Nephron (organoid): Measurements from ENCODE around the gene HSPB7.
"Not testable (repeated sequence)": the region's sequence is repeated elsewhere in the genome, so short reads cannot be mapped to it uniquely, and the experiment has no call there.

Experiments used
- H3K27ac Mint-ChIP-seq, 3 experiments: 2 replicates each; pipeline ENCODE4 v1.8.0; 2020; ENCODE audit warnings: mixed read lengths in 3 of 3, mild to moderate bottlenecking in 2 of 3, moderate library complexity in 1 of 3
- H3K27me3 Mint-ChIP-seq: 2 replicates; pipeline ENCODE4 v1.8.0; 2021; ENCODE audit warnings: low read depth, mild to moderate bottlenecking, moderate library complexity, mixed read lengths
- H3K36me3 Mint-ChIP-seq: 2 replicates; pipeline ENCODE4 v1.8.0; 2020; ENCODE audit warnings: low read depth, mixed read lengths
- H3K4me1 Mint-ChIP-seq: 2 replicates; pipeline ENCODE4 v1.8.0; 2020; ENCODE audit warnings: mixed read lengths
- H3K4me3 Mint-ChIP-seq, 3 experiments: 2 replicates each; pipeline ENCODE4 v1.8.0; 2020; ENCODE audit warnings: mild to moderate bottlenecking in 3 of 3, mixed read lengths in 3 of 3, moderate library complexity in 2 of 3
- H3K9me3 Mint-ChIP-seq: 2 replicates; pipeline ENCODE4 v1.8.0; 2020; ENCODE audit warnings: mixed read lengths
- CTCF ChIP-seq, 3 experiments: fragments of 200-600 bp; sonication (generic); IDR thresholded peaks; one replicate each; pipeline ENCODE4 v1.5.0; 2021; ENCODE audit warnings: antibody characterized with exemption in 3 of 3; ENCODE audit not compliant: unreplicated experiment in 3 of 3

HSPB7 gene

DNA sequence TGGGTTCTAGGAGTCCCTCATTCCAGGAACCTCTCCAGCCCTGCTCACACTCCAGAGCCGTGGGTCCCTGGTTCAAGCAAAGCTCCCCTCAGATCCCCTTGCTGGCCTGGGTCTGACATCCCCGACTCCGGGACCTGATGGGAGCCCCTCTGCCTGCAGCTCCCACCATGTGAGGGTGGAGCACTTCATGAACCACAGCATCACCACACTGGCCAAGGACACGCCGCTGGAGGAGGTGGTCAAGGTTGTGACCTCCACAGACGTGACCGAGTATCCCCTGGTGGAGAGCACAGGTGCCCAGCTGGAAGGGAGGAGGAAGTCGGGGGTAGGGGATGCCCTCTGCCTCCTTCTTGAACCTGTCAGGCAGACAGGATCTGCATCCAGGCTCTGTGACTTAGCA lies 13.7 kb upstream of the HSPB7 start:
- Mint-ChIP-seq H3K9me3 (no peaks in the 10 kb centered on the region), H3K27ac (no peak overlapping the region), H3K27me3 (peaks cover 26% of the 10 kb centered on the region), H3K4me1 (peaks cover 4% of the 10 kb centered on the region), H3K4me3 (no peak overlapping the region), H3K36me3 (no peaks in the 10 kb centered on the region)
- TF ChIP-seq CTCF (IDR thresholded peaks at IDR 0.05; ENCODE audit: unreplicated experiment in 3 of 3) = no peak

DNA sequence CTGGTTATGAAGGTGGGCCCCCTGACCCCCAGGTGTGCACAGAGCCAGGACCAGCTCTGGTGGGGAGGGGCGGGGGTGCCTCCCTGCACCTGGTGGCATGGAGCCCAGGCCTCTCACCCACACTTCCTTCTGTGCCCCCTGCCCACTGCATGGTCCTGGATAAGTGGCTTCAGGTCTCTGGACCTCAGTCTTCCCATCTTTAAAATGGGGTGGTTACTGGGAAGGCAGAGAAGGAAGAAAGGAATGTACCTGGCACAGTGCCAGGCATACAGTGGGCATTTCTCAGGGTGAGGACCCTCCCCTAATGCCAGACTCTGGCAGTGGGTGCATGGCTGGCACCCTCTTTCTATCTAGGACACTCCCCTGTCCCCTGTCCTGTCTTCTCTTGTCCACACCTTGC lies 11.4 kb upstream of the HSPB7 start:
- no peaks in the 10 kb centered on the region for H3K36me3 Mint-ChIP-seq
- no peaks in the 10 kb centered on the region for H3K9me3 Mint-ChIP-seq
- H3K27ac Mint-ChIP-seq = no peak overlapping the region
- TF ChIP-seq CTCF (IDR thresholded peaks at IDR 0.05; ENCODE audit: unreplicated experiment in 3 of 3) = no peak
- H3K4me1 Mint-ChIP-seq = peaks cover 4% of the 10 kb centered on the region
- peak overlapping the region in 1 of 3 experiments; percentile 34 for H3K4me3 Mint-ChIP-seq
- peaks cover 37% of the 10 kb centered on the region for H3K27me3 Mint-ChIP-seq

DNA sequence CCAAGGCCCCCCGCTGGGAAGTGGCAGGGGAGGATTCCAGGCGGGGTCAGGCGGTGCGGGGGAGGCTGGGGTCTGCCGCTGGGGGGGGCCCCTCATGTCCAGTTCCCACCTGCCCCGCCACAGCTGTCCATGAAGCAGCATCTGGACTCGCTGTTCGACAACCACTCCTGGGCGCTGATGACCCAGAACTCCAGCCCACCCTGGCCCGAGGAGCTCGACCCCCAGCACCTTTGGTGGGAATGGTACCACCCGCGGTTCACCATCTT lies 11.1 kb upstream of the HSPB7 start:
- H3K4me1 Mint-ChIP-seq, H3K4me3 Mint-ChIP-seq, H3K27ac Mint-ChIP-seq, H3K36me3 Mint-ChIP-seq, H3K9me3 Mint-ChIP-seq: not testable (repeated sequence)
- H3K27me3 Mint-ChIP-seq = peaks cover 40% of the 10 kb centered on the region

DNA sequence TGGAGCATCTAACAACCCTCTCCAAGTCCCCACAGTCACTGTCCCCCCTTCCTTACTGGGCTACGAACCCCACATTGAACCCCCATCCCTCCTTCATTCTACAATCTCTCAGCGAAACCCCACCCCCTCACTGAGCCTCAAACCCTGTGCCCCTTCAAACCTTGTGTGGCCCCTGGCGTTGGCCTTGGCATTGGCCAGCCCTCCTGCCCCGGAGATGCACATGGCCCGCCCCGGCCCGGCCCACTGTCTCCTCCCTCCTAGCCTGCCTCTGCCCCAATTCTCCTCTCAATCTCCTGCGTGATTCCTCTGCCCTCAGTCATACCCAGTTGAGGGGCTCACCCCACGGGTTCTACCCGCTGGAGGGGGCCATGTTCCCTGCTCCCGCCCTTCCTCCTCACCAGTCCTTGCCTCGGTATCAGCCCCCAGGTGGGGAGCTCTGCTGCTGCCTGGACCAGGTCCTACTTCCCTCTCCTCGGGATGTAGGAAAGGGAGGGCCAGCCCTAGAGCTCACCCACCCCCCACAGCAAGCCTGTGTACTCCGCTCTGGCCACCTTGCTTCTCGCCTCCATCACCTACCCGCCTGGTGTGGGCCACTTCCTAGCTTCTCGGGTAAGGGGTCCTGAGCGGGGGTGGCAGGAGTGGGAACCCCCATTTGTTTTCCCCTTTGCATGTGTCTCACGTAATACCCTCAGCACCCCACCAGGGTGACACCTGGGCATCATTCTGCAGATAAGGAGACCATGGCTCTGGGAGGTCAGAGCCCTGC lies 10.6 kb upstream of the HSPB7 start:
- Mint-ChIP-seq H3K36me3 (no peaks in the 10 kb centered on the region), H3K4me1 (peaks cover 4% of the 10 kb centered on the region), H3K27me3 (peaks cover 43% of the 10 kb centered on the region), H3K4me3 (peak overlapping the region in 1 of 3 experiments; percentile 46), H3K9me3 (no peaks in the 10 kb centered on the region), H3K27ac (no peak overlapping the region)
- TF ChIP-seq CTCF (IDR thresholded peaks at IDR 0.05; ENCODE audit: unreplicated experiment in 3 of 3) = no peak

- no peak overlapping the region for H3K27ac Mint-ChIP-seq
- no peak for TF ChIP-seq CTCF (IDR thresholded peaks at IDR 0.05; ENCODE audit: unreplicated experiment in 3 of 3)
- H3K4me1 Mint-ChIP-seq = peaks cover 4% of the 10 kb centered on the region
- no peak overlapping the region for H3K4me3 Mint-ChIP-seq
- peaks cover 41% of the 10 kb centered on the region for H3K27me3 Mint-ChIP-seq
- no peaks in the 10 kb centered on the region for H3K9me3 Mint-ChIP-seq
- H3K36me3 Mint-ChIP-seq = no peaks in the 10 kb centered on the region
These were observed 9.1 kb upstream of the HSPB7 start for GRCh38 chr1:16026723-16027484.

- not testable (repeated sequence) for H3K36me3 Mint-ChIP-seq, H3K4me3 Mint-ChIP-seq, H3K9me3 Mint-ChIP-seq, H3K4me1 Mint-ChIP-seq, H3K27ac Mint-ChIP-seq
- peaks cover 46% of the 10 kb centered on the region for H3K27me3 Mint-ChIP-seq
These were observed 8.5 kb upstream of the HSPB7 start for GRCh38 chr1:16026302-16026701.
